GM19397 (cell line): ENCODE data around the gene SOCS3.
A peak's percentile ranks its signal among the peaks of the same experiment; 100 is the strongest.

ENCODE experiments used
- ATAC-seq: cut with Tn5 transposase; IDR thresholded peaks from one replicate; pipeline ENCODE4 v1.9.1; 2021; ENCODE audit warnings: mild to moderate bottlenecking, moderate library complexity; ENCODE audit not compliant: unreplicated experiment

The SOCS3 gene

GRCh38 chr17:78391051-78391431, 31.2 kb upstream of the SOCS3 start:
- ATAC-seq, result no peak

DNA sequence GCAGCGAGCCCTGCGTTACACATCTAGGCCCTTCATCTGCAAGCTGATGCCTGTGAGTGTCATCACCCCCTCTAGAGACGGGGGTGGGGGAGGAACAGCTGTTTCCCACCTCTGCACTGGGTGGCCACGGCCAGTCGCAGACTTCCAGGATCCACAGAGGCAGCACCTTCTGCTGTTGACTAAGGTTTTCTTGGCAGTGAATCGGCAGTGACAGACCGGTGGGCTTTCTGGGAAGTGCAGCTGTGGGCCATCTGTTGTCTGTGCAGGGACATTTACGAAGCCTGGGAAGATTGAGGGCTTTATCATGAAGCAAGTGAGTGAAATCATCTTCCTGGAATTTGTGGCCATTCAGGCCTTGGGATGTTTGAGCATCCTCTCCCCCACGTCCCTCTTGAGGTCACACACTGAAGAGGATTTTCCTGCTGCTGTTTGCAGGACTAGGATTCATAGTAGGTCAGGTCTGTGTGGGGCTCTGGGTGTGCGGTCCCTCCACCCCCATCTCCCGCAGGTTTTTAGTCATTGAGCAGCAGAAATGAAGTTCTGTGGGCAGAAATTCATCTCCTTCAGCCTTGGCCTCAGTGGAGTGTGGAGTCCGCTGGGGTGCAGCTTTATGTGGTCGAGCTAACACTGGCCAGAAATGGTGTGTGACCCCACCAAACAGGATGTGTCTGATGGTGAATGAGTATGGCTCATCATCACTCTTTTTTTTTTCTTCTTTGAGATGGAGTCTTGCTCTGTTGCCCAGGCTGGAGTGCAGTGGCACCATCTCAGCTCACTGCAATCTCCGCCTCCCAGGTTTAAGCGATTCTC, 30.6 kb upstream of the SOCS3 start:
- ATAC-seq, result no peak

GRCh38 chr17:78387977-78388941, 28.4 kb upstream of the SOCS3 start:
- no peak for ATAC-seq

DNA sequence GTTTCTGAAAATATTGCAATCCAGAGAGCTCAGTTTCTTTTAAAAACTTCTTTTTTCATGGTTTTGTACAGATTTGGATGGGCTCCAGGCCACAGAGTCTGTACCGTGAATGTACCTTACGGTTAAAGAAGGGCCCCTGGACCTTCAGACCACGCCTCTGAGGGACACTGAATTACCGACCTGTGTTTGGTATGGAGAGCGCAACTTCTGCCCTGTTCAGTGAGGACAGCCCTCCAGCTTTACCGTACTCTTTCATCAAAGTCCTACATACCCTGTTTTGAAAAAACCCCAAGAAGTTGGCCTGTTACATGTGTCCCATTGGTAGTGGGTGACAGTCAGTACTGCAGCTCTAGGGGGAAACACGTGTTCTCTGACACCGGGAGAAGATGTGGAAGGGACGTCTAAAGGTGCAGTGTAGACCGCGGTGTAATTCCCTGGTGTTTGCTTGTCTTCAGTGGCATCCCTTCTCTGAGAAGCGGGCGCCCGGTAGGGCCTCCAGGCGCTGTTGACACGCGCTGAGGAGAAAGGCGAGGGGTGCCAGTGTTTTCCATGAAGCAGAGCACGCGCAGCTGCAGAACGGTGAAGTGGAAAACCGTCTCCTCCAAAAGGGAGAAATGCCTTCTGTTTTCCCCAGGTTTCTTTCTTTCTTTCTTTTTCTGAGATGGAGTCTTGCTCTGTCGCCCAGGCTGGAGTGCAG, 24.8 kb upstream of the SOCS3 start:
- ATAC-seq, result no peak

DNA sequence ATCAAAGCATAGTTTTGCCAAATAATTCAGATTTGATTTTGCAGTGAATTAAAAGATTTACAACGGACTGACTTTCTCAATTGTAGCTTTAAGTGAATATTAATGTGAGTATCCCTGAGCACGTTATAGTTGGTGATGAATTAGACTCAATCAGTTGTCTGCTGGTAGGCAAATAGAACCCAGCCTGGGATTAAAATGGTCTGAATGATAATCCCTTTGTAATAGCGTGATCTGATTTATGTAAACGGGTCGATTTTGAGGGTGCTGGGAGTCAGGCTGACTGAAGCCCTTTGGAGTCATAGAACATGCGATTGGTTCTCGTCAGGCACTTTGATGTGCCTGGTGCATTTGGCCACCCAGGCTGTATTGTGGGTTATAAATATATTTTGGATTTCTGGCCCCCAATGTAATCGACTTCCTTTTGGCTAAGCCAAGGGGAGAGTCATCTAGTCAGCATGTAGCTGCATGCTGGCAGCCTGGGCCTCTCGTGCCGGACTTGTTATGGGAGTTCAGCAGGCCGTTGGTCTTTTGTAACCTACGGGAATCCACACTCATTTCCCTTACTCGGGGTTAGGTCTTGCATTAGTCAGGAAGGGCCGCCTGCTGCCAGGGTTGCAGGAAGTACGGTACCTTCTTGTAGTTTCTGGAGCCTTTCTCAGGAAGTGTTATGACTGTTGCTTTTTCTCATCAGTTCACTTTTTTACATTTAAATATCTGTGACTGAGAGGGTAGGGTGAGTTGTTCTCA, 24.0 kb upstream of the SOCS3 start:
- ATAC-seq, result no peak

DNA sequence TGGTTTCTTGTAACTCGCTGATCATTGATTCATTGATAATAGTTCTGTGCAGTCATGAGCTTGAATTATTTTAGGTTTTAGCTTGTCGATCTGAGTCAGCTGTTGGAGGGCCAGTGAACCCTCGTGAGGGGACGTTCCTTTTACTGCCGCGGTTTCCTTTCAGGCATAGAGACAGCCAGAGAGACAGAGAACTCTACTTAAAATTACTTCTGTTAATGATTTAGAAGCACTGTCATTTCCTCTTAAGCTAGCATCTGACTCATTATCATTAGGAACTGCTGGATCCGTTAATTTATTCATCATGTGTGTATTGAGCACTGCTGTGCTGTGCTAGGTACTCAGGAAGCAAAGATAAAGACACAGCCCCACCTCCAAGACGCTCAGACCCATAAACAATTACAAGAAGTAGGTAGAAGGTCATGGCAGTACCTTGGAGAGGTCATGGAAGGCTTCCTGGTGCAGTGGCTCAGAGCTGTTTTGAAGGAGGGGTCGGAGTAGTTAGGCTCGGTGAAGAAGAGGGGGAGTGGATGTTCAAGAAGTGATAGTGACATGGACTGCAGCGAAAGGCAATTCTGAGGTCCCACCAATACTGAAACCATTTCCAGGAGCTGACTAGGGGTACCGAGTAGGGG, 21.8 kb upstream of the SOCS3 start:
- no peak for ATAC-seq

- no peak for ATAC-seq
Measured at GRCh38 chr17:78380370-78380769, 20.5 kb upstream of the SOCS3 start.

GRCh38 chr17:78379131-78379491, 19.2 kb upstream of the SOCS3 start:
- no peak for ATAC-seq

- peak; percentile 72 for ATAC-seq
Measured at GRCh38 chr17:78378225-78379130, 18.6 kb upstream of the SOCS3 start, which contains the start of gene PGS1. PGS1 (plus strand) TSS chr17:78378649; CDS start chr17:78378666, 17 bp downstream.

DNA sequence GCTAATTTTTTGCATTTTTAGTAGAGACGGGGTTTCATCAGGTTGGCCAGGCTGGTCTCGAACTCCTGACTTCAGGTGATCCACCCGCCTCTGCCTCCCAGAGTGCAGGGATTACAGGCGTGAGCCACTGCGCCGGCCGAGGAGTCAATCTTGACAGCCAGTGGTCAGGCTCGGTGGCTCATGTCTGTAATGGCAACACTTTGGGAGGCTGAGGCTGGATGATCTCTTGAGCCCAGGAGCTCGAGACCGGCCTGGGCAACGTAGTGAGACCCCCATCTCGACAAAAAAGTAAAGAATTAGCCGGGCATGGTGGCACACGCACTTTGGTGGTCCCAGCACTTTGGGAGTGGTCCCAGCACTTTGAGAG, 18.0 kb upstream of the SOCS3 start:
- no peak for ATAC-seq

DNA sequence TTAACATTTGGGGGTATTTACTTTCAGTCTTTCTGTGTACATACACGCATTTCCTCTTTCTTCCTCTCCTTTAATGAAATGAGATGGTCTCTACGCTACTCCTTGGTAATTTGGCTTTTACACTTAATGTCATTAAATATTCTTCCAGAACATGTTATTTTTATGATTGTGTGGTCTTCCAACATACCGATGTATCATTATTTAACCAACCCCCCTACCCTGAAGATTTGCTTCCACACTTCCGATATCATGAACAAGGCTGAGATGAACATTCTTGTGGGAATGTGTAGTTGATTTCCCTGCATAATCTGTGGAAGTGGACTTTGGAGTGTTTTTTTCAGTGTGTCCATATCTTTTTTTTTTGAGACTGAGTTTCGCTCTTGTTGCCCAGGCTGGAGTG, 16.3 kb upstream of the SOCS3 start:
- no peak for ATAC-seq

DNA sequence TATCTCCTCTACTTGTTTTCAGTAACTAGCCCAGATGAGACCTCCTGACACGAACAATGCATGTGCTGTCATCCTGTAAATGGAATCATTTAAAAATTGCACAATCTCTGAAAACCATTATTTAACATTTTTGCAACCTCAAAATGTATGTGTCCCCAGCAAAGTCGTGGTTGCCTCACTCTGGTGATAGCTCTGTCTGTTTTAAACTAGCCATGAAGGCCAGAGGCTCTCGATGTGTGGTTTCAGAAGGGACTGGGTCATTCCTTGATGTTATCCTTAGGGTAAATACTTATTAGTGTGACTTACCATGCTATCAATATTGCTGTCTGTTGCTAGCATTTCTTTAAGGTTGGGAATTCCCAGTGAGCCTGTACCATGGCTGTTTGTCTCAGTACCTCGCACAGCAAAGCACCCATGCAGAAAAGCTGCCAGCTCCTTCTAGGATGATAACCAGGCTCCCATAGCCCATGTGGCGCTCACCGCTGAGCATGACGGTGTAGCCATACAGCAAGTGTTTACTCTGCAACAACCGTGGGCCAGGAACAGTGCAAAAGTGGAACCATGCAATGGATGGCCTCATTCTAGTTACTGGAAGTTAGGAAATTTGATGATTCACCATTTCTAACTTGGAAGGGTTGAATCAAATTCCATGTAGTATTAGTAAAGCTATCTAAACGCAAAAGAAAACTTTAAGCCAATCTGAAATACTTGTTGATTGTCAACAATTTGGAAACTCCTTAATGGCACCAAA, 15.7 kb upstream of the SOCS3 start:
- no peak for ATAC-seq

DNA sequence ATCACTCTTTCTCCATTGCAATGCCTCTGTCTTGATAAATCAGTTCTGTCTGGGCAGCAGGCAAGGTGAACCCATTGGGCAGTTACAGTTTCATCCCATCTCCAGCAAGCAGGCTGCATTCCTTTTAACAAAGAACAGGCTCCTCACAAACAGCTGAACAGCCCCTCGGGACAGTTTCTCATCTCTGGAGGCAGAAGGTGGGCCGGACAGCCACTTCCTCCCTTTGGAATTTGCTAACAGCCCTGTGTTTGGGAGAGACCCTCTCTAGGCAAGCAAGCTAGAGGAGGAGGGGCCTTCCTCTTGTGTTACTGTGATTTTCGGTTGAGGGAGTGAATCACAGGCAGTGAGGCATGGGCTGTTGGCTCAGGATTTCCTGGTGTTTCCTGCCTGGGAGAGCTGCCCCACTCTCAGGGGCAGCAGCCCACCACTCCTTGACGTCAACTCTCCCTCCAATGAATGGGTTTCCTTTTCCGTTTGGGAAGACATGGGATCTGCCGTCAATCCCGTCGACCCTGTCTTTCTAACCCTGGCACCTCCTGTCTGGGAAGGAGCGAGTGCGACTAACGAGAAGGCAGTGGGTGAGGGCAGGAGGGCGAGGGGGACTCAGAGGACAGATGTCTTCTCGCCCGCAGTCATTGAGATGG, 14.9 kb upstream of the SOCS3 start:
- no peak for ATAC-seq

GRCh38 chr17:78374189-78374588, 14.3 kb upstream of the SOCS3 start:
- no peak for ATAC-seq

DNA sequence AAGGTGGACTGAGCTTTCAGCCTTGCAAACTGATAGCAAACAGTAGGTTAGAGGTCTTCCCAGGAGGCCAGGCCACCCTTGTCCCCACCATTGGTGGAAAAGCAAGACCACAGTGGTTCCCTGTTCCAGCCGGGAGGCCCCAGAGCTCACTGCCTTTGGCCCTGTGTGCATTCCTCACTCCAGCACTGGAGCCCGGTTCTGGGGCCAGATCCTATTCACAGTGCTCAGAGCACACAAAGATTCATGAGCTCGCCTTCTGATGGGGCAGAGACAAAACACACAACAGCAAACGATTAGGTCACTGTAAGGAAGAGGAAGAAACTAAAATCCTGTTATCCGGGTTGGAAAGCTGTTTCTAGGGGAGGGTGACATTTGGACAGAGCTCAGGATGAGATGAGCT, 13.0 kb upstream of the SOCS3 start:
- ATAC-seq, result no peak

GRCh38 chr17:78371056-78371455, 11.2 kb upstream of the SOCS3 start:
- no peak for ATAC-seq

GRCh38 chr17:78369791-78370381, 10.0 kb upstream of the SOCS3 start:
- no peak for ATAC-seq
